Measurements from ENCODE around the gene NT5M. TPM values are rescaled to one million over a fixed set of nuclear protein-coding genes. Genes with fewer than 3 reads are reported as not detected.
"Not testable (repeated sequence)": the region's sequence is repeated elsewhere in the genome, so short reads cannot be mapped to it uniquely, and the experiment has no call there.

NT5M gene
- total RNA-seq, 1 experiment from 2014 or later = 1.6 TPM

DNA sequence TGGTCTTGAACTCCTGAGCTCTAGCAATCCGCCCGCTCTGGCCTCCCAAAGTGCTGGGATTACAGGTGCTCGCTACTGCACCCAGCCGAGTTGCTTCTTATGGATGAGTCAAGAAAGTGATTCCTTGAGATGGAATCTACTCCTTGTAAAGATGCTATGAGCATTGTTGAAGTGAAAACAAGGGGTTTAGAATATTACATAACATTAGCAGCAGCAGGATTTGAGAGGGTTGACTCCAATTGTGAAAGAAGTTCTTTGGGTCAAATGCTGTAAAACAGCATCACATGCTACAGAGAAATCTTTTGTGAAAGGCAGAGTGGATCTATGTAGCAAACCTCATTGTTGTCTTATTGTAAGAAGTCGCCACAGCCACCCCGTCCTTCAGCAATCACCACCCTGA lies 72.7 kb downstream of the NT5M start:
- DNase-seq (ENCODE audit: low read depth) = no peak

DNA sequence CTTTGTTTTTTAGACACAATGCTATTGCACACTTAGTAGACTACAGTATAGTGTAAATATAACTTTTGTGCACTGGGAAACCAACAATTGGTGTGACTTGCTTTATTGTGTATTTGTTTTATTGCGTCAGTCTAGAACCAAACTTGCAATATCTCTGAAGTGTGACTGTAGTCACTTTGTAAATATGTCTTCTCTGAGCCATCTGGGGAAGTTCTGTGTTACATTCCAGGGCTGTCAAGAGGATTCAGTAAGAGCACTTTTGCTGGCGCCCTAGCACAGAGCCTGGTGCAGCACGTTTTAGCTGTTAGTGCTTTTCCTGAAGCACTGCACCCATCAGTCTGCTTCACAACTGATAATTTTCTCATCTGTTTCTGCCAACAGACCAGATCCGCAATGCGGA lies 73.2 kb downstream of the NT5M start:
- no peak for DNase-seq (ENCODE audit: low read depth)

GRCh38 chr17:17377071-17377967 lies 74.1 kb downstream of the NT5M start:
- no peak for DNase-seq (ENCODE audit: low read depth)

- no peak for DNase-seq (ENCODE audit: low read depth)
Observed at GRCh38 chr17:17379197-17379991, 76.2 kb downstream of the NT5M start.

DNA sequence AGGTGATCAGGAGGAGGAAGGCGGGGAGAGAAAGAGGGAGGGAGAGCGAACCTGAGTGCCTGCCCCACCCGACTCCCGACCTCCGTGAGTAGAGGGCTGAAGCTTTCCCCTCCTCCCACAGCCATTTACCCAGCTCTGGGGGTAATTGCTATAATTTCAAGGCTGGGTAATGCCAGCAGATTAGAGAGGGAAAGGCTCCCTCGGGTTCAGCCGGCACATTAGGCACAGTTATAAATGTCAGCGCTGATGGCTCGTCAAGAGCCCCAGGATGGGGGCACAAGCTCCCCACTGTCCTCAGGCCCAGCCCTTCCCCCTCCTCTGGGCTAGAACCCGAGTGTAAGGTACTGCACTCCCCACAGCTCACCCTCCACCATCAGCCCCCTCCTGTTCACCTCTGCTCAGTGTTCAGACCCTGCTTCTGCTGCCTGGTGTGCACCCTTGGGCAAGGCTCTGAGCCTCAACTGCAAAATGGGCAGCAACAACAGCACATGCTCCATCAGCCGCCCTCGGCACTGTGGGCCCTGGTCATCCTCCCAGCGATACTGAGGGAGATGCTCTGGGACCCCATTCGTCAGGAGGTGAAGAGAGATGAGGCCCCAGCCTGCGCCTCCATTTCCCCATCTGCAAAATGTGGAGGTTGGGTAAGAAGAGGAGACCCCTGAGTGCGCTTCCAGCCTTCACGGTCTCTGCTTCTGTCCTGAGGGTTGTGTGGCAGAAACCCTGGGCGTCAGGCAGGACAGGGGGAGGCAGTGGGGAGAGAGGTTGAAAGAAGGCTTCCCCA lies 77.2 kb downstream of the NT5M start:
- DNase-seq (ENCODE audit: low read depth) = no peak

DNA sequence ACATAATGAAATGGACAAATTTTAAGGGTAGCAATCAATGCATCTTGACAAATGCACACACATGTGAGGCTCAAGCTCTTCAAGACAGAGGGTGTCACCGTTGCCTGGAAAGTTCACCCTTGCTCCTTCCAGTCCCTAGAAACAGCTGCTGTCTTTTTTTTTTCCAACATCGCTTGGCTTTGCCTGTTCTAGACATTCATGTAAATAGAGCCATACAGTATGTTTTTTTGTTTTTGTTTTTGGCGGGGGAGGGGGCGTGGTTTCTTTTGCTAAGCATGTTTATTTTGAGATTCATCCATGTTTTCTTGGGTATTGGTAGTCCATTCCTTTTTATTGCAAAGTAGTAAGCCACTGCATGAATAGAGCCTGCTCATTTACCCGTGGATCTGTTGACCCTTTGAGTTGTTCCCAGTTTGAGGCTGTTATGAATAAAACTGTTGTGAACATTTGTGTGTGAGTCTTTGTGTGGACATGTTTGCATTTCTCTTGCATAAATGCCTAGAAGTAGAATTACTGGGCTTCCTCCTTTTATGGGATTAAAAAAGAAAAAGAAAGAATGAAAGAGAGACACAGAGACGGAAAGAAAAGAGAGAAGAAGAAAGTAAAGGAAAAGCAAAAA lies 78.4 kb downstream of the NT5M start:
- DNase-seq (ENCODE audit: low read depth) = no peak

- no peak for DNase-seq (ENCODE audit: low read depth)
Observed at GRCh38 chr17:17382065-17382459, 78.9 kb downstream of the NT5M start.

DNA sequence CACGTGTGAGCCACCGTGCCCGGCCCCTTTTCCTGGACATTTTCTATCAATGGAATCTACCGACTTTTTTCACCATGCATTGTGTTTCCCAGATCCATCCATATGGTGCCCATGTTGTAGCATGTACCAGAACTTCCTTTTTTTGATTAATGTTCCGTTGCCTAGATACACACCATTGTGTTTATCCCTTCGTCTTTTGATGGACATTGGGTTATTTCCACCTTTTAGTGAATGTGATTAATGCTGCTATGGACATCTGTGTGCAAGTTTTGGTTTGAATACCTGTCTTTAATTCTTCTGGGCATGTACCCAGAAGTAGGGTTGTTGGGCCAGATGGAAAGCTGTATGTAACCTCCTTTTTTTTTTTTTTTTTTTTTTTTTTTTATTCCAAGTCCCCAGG lies 79.8 kb downstream of the NT5M start:
- no peak for DNase-seq (ENCODE audit: low read depth)

DNA sequence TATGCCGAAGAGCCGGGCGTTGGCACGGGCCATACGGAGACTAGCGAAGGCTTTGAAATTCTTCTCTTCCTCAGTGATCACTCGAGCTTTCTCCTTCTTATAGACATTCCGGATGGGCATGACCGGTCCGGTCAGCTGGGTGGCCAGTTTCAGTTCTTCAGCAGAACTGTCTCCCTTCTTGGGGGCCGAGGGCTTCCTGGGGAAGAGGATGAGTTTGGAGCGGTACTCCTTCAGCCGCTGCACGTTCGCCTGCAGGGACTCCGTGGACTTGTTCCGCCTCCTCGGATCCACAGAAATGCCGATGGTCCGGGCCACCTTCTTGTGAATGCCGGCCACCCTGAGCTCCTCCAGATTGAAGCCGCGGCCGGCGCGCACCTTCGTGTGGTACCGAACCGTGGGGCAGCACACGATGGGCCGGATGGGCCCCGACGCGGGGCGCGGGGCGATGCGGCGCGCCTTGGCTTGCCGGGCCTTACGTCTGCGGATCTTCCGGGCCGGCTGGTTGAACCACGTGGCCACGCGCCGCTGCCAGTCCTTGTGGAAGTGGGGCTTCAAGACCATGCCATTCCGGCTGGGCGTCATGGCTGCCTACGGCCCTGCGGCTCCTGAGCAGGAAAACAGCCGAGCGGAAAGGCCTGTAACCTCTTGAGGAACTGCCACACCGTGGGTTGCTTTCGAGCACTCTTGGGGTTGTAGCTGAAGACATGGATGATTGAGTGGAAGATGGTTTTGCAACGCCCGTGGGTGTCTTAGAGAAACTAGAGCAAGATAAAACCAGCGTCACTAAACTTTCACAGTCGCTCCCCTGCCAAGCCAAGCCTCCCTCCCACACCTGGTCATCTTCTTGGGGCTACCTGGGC lies 80.5 kb downstream of the NT5M start:
- DNase-seq (ENCODE audit: low read depth) = not testable (repeated sequence)

- DNase-seq (ENCODE audit: low read depth) = no peak
Observed at GRCh38 chr17:17384291-17384615, 81.1 kb downstream of the NT5M start.

- no peak for DNase-seq (ENCODE audit: low read depth)
Observed at GRCh38 chr17:17384961-17385360, 81.8 kb downstream of the NT5M start.

GRCh38 chr17:17385491-17385890 lies 82.3 kb downstream of the NT5M start:
- DNase-seq (ENCODE audit: low read depth) = no peak

DNA sequence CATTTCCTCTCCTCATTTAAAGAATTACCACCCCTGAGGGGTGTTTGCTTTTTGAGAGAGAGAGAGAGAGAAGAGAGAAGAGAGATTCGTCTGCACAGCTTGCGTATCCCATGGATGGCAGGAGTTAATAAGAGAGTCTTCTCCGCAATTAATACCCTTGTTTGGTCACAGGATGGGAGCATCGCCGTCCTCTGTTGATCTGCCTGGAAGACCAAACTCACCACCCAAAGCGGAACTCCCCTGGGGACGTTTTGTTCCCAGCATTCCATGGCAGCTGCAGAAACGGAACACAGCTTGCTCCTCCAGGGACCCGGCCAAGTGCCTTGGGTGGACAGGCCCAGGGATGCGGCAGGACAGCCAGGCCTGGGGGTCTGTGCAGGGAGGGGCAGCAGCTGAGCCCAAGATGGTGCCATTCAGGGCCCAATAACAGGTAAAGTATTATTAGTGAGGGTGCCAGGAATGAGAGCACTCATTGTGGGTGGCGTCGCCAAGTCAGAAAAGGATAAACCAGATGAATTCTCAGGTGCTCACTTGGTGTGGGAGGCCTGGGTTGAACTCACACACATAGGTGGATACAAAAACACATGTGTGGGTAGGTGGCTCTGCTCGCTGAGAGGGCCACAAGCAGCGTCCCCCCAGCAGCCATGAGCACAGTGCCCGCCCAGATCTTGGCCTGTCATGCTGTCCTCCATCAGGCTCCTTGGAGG lies 83.1 kb downstream of the NT5M start:
- no peak for DNase-seq (ENCODE audit: low read depth)

- no peak for DNase-seq (ENCODE audit: low read depth)
Observed at GRCh38 chr17:17387017-17387497, 83.9 kb downstream of the NT5M start.

DNA sequence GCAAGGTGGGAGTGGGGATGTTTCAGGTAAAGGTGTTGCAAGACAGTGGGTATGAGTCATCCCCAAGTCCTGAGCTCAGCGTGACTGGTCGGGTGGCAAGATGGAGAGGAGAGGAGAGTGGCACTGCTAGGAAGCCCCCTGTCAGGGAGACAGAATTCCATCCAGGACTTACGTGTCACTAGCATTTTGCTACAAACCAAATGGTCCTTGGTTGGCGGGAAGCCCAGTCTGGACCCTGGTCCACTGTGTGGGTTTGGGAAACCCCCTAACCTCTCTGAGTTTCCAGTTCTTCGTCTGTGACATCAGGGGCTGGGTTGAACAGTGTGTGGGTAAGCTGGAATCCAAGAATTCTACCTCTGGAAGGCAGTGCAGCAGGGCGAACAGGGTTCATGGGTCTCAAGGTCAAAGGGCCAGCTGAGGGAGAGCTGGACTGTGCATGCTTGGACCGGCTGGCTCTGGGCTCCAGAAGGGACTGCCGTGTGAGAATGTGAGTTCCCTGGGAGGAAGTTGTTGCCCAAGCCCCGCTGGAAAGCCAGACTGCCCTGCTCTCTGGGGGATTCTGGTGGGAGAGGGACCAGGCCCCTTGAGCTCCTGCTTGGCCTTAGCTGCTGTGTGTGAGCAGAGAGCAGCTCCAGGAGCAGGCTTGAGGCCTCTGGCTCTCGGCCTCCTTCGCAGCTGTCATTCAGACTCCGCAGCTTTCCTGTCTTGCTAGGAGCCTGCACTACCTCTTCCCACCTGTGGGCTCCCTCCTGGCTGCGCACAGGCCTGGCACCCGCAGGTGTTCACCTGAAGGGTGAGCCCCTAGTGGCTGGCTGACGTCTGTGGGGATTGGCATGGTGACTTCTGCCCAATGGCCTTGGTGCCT lies 84.6 kb downstream of the NT5M start:
- DNase-seq (ENCODE audit: low read depth) = no peak

GRCh38 chr17:17388657-17389496 lies 85.7 kb downstream of the NT5M start:
- DNase-seq (ENCODE audit: low read depth) = peak; percentile 62

DNA sequence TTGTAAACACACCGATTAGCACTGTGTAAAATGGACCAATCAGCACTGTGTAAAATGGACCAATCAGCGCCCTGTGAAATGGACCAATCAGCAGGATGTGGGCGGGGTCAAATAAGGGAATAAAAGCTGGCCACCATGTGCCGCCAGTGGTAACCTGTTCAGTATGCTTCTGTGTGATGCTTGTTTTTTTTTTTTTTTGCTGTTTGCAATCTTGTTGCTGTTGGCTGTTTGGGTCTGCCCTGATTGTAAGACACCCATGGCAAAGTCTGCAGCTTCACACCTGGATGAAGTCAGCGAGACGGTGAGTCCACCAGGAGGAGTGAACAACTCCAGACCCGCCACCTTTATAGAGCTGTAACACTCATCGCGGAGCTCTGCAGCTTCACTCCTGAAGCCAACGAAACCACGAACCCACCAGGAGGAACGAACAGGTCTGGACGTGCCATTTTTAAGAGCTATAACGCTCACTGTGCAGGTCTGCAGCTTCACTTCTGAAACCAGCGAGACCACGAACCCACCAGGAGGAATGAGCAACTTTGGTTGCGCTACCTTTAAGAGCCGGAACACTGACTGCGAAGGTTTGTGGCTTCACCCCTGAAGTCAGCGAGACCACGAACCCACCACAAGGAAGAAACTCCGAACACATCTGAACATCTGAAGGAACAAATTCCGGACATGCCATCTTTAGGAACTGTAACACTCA lies 88.6 kb downstream of the NT5M start:
- no peak for DNase-seq (ENCODE audit: low read depth)

DNA sequence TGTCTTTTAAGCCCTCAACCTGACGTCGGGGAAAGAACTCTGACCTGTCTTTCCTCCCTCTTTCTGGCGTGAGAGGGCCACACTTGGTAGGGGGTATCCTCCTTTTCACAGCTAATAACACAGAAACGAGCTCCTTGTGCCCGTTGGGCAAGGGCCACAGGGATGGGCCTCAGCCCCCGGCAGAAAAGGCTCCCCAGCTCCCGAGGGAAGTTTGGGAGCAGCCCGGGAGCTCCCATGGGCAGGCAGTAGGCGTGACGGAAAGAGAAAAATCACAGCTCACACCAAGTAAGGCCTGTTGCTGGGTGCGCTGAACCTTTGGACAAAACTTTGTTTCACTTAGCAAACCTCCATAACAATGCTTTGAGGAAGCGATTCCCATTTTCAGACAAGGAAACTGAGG lies 90.8 kb downstream of the NT5M start:
- no peak for DNase-seq (ENCODE audit: low read depth)

All from M059J (cell line).